Ishikawa (cell line): ENCODE results near the gene EBP.

ENCODE experiments used
- EGR1 ChIP-seq: IDR thresholded peaks from 2 replicates; pipeline ENCODE4 v1.6.1; 2012
- EP300 ChIP-seq: IDR thresholded peaks from 2 replicates; pipeline ENCODE4 v1.6.1; 2012; ENCODE audit warnings: borderline replicate concordance
- FOXM1 ChIP-seq: IDR thresholded peaks from 2 replicates; pipeline ENCODE4 v1.6.1; 2012; ENCODE audit warnings: low read depth, borderline replicate concordance
- RAD21 ChIP-seq: IDR thresholded peaks from 2 replicates; pipeline ENCODE4 v1.6.1; 2012; ENCODE audit warnings: low read depth
- REST ChIP-seq: IDR thresholded peaks from 2 replicates; pipeline ENCODE4 v1.6.1; 2012; ENCODE audit warnings: low read depth, mild to moderate bottlenecking
- TEAD4 ChIP-seq: IDR thresholded peaks from 2 replicates; pipeline ENCODE4 v1.6.1; 2012
- YY1 ChIP-seq: IDR thresholded peaks from 2 replicates; pipeline ENCODE4 v1.6.1; 2012; ENCODE audit warnings: low read depth
- ZBTB7A ChIP-seq: IDR thresholded peaks from 2 replicates; pipeline ENCODE4 v1.6.1; 2012; ENCODE audit warnings: low read depth

- TF ChIP-seq REST (no peak), RAD21 (no peak), EP300 (no peak), ZBTB7A (no peak), FOXM1 (no peak), TEAD4 (no peak), EGR1 (no peak), YY1 (no peak)
Observed at GRCh38 chrX:48505481-48505880, 16.1 kb upstream of the EBP start.
